OCI-LY3 (cell line): ENCODE data around the gene TTC28.

ENCODE experiments used
- H2AFZ ChIP-seq: fragments of 200-600, 300-600 bp; shearing (Covaris generic); 2 replicates; pipeline ENCODE4 v1.6.0; 2014; ENCODE audit warnings: antibody characterized with exemption, low read depth, low read length
- H3K27ac ChIP-seq: fragments of 200-600, 300-600 bp; sonication (generic); 2 replicates; pipeline ENCODE4 v1.5.1; 2014; ENCODE audit warnings: mild to moderate bottlenecking, low read length, moderate library complexity, mixed read lengths
- H3K27me3 ChIP-seq: fragments of 200-600, 300-600 bp; sonication (generic); 2 replicates; pipeline ENCODE4 v1.6.1; 2014; ENCODE audit warnings: low read depth, low read length, mixed read lengths
- H3K36me3 ChIP-seq: fragments of 200-600, 300-600 bp; sonication (generic); replicated peaks from 2 replicates; pipeline ENCODE3; 2014; ENCODE audit warnings: low read depth, low read length, mixed read lengths
- H3K4me1 ChIP-seq: fragments of 300-600, 200-600 bp; sonication (generic); 2 replicates; pipeline ENCODE4 v1.6.1; 2014; ENCODE audit warnings: low read length, mixed read lengths
- H3K4me2 ChIP-seq: fragments of 200-600, 300-600 bp; sonication (generic); 2 replicates; pipeline ENCODE4 v1.6.1; 2014; ENCODE audit warnings: low read length, mixed read lengths
- H3K4me3 ChIP-seq: fragments of 300-600, 200-600 bp; sonication (generic); 2 replicates; pipeline ENCODE4 v1.5.1; 2014; ENCODE audit warnings: antibody characterized with exemption, mild to moderate bottlenecking, low read length, moderate library complexity
- H3K79me2 ChIP-seq: fragments of 300-600, 200-600 bp; shearing (Covaris generic); 2 replicates; pipeline ENCODE4 v1.6.1; 2014; ENCODE audit warnings: mild to moderate bottlenecking, low read length, mixed read lengths
- H3K9ac ChIP-seq: fragments of 300-600, 200-600 bp; shearing (Covaris generic); 2 replicates; pipeline ENCODE4 v1.6.0; 2014; ENCODE audit warnings: mild to moderate bottlenecking, low read length, moderate library complexity
- H3K9me3 ChIP-seq: fragments of 200-600, 300-600 bp; shearing (Covaris generic); 2 replicates; pipeline ENCODE4 v1.6.1; 2014; ENCODE audit warnings: low read length, mixed read lengths; ENCODE audit not compliant: insufficient read depth
- H4K20me1 ChIP-seq: fragments of 200-600, 300-600 bp; sonication (generic); 2 replicates; pipeline ENCODE4 v1.6.1; 2016; ENCODE audit warnings: low read length, mixed read lengths; ENCODE audit not compliant: insufficient read depth
- EZH2phosphoT487 ChIP-seq: fragments of 200-600 bp; shearing (Covaris generic); IDR thresholded peaks from 2 replicates; pipeline ENCODE4 v1.6.1; 2018; ENCODE audit warnings: antibody characterized with exemption, mixed run types, low read depth
- TF ChIP-seq, protein P1 (sequence below): fragments of 200-600, 300-600 bp; sonication (generic); IDR thresholded peaks from 2 replicates; pipeline ENCODE4 v1.5.1; 2014; ENCODE audit warnings: antibody characterized with exemption, low read length, low read depth

Gene TTC28

GRCh38 chr22:28019360-28019759, 660.3 kb downstream of the TTC28 start:
- Histone ChIP-seq H3K9ac (no peak overlapping the region), H3K9me3 (no peaks in the 10 kb centered on the region), H3K27me3 (no peaks in the 10 kb centered on the region), H2AFZ (no peak overlapping the region), H3K27ac (no peak overlapping the region), H3K4me2 (no peak overlapping the region), H3K4me1 (no peaks in the 10 kb centered on the region), H3K79me2 (no peaks in the 10 kb centered on the region), H4K20me1 (no peaks in the 10 kb centered on the region), H3K36me3 (no peaks in the 10 kb centered on the region), H3K4me3 (no peak overlapping the region)
- no peak for TF ChIP-seq EZH2phosphoT487
- TF ChIP-seq, protein P1, sequence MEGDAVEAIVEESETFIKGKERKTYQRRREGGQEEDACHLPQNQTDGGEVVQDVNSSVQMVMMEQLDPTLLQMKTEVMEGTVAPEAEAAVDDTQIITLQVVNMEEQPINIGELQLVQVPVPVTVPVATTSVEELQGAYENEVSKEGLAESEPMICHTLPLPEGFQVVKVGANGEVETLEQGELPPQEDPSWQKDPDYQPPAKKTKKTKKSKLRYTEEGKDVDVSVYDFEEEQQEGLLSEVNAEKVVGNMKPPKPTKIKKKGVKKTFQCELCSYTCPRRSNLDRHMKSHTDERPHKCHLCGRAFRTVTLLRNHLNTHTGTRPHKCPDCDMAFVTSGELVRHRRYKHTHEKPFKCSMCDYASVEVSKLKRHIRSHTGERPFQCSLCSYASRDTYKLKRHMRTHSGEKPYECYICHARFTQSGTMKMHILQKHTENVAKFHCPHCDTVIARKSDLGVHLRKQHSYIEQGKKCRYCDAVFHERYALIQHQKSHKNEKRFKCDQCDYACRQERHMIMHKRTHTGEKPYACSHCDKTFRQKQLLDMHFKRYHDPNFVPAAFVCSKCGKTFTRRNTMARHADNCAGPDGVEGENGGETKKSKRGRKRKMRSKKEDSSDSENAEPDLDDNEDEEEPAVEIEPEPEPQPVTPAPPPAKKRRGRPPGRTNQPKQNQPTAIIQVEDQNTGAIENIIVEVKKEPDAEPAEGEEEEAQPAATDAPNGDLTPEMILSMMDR = no peak

GRCh38 chr22:28018461-28018927, 661.1 kb downstream of the TTC28 start:
- Histone ChIP-seq H3K27ac (no peak overlapping the region), H2AFZ (no peak overlapping the region)

GRCh38 chr22:28017859-28018258, 661.8 kb downstream of the TTC28 start:
- no peak overlapping the region for H3K27ac ChIP-seq
- no peak overlapping the region for H3K4me3 ChIP-seq
- TF ChIP-seq, protein P1 = no peak
- TF ChIP-seq EZH2phosphoT487 = no peak
- no peaks in the 10 kb centered on the region for H3K36me3 ChIP-seq
- H3K9ac ChIP-seq = no peak overlapping the region
- no peaks in the 10 kb centered on the region for H3K9me3 ChIP-seq
- H3K27me3 ChIP-seq = no peaks in the 10 kb centered on the region
- H3K4me2 ChIP-seq = no peak overlapping the region
- H2AFZ ChIP-seq = no peak overlapping the region
- no peaks in the 10 kb centered on the region for H3K4me1 ChIP-seq
- no peaks in the 10 kb centered on the region for H4K20me1 ChIP-seq
- no peaks in the 10 kb centered on the region for H3K79me2 ChIP-seq

More at GRCh38 chr22:28018461-28018927, 661.1 kb downstream of the TTC28 start:
- H3K27me3 ChIP-seq = no peaks in the 10 kb centered on the region
- no peaks in the 10 kb centered on the region for H3K36me3 ChIP-seq
- no peaks in the 10 kb centered on the region for H3K79me2 ChIP-seq
- H3K4me3 ChIP-seq = no peak overlapping the region
- TF ChIP-seq EZH2phosphoT487 = no peak
- TF ChIP-seq, protein P1 = no peak
- no peak overlapping the region for H3K9ac ChIP-seq
- H4K20me1 ChIP-seq = no peaks in the 10 kb centered on the region
- H3K4me1 ChIP-seq = no peaks in the 10 kb centered on the region
- no peak overlapping the region for H3K4me2 ChIP-seq
- no peaks in the 10 kb centered on the region for H3K9me3 ChIP-seq

- Histone ChIP-seq H3K27ac (no peak overlapping the region), H3K9ac (no peak overlapping the region), H3K9me3 (no peaks in the 10 kb centered on the region), H3K4me3 (no peak overlapping the region), H3K36me3 (no peaks in the 10 kb centered on the region), H4K20me1 (no peaks in the 10 kb centered on the region), H3K4me2 (no peak overlapping the region), H3K27me3 (no peaks in the 10 kb centered on the region), H3K79me2 (no peaks in the 10 kb centered on the region), H3K4me1 (no peaks in the 10 kb centered on the region), H2AFZ (no peak overlapping the region)
- TF ChIP-seq, protein P1 = no peak
- TF ChIP-seq EZH2phosphoT487 = no peak
These were observed 662.2 kb downstream of the TTC28 start for GRCh38 chr22:28017558-28017820.
